BE2C (cell line): ENCODE data around the gene TESK2.

Source experiments
- DNase-seq: peaks from one replicate; pipeline ENCODE4 v3.0.0-alpha.2; 2020
- H3K27me3 ChIP-seq: fragments of 250-450 bp; sonication (Bioruptor Pico); 2 replicates; pipeline ENCODE4 v1.5.1; 2020; ENCODE audit warnings: mild to moderate bottlenecking
- H3K36me3 ChIP-seq: fragments of 250-450 bp; sonication (Bioruptor Pico); 2 replicates; pipeline ENCODE4 v1.5.1; 2020; ENCODE audit warnings: mild to moderate bottlenecking
- H3K4me1 ChIP-seq: fragments of 250-450 bp; sonication (Bioruptor Pico); 2 replicates; pipeline ENCODE4 v1.5.1; 2020
- H3K4me3 ChIP-seq: 2 replicates; pipeline ENCODE4 v1.5.1; 2011; ENCODE audit warnings: low read depth, low read length
- H3K9me3 ChIP-seq: fragments of 250-450 bp; sonication (Bioruptor Pico); 2 replicates; pipeline ENCODE4 v1.5.1; 2020
- CTCF ChIP-seq: IDR thresholded peaks from 2 replicates; pipeline ENCODE4 v1.5.1; 2012; ENCODE audit warnings: mild to moderate bottlenecking, low read depth, low read length

TESK2 gene

GRCh38 chr1:45454464-45454863 lies 36.5 kb downstream of the TESK2 start:
- no peak for TF ChIP-seq CTCF

GRCh38 chr1:45452503-45452902 lies 38.5 kb downstream of the TESK2 start:
- H3K4me1 ChIP-seq: no peaks in the 10 kb centered on the region
- no peak for DNase-seq
- no peaks in the 10 kb centered on the region for H3K27me3 ChIP-seq
- no peak overlapping the region for H3K4me3 ChIP-seq
- TF ChIP-seq CTCF: no peak
- no peaks in the 10 kb centered on the region for H3K36me3 ChIP-seq
- no peaks in the 10 kb centered on the region for H3K9me3 ChIP-seq

More at GRCh38 chr1:45454464-45454863, 36.5 kb downstream of the TESK2 start:
- H3K27me3 ChIP-seq: no peaks in the 10 kb centered on the region
- DNase-seq: no peak
- no peaks in the 10 kb centered on the region for H3K9me3 ChIP-seq
- no peak overlapping the region for H3K4me3 ChIP-seq
- no peaks in the 10 kb centered on the region for H3K36me3 ChIP-seq
- H3K4me1 ChIP-seq: no peaks in the 10 kb centered on the region

- no peak for DNase-seq
- no peak for TF ChIP-seq CTCF
- no peaks in the 10 kb centered on the region for H3K9me3 ChIP-seq
- no peaks in the 10 kb centered on the region for H3K4me1 ChIP-seq
- no peak overlapping the region for H3K4me3 ChIP-seq
- no peaks in the 10 kb centered on the region for H3K27me3 ChIP-seq
- H3K36me3 ChIP-seq: no peaks in the 10 kb centered on the region
Measured at GRCh38 chr1:45448357-45448756, 42.6 kb downstream of the TESK2 start.

GRCh38 chr1:45446950-45447672 lies 43.9 kb downstream of the TESK2 start:
- no peak for TF ChIP-seq CTCF
- Histone ChIP-seq H3K9me3 (no peaks in the 10 kb centered on the region), H3K36me3 (no peaks in the 10 kb centered on the region), H3K4me1 (no peaks in the 10 kb centered on the region), H3K27me3 (no peaks in the 10 kb centered on the region), H3K4me3 (no peak overlapping the region)
- no peak for DNase-seq

- Histone ChIP-seq H3K36me3 (no peaks in the 10 kb centered on the region), H3K27me3 (no peaks in the 10 kb centered on the region), H3K4me1 (no peaks in the 10 kb centered on the region), H3K9me3 (no peaks in the 10 kb centered on the region), H3K4me3 (no peak overlapping the region)
- no peak for DNase-seq
- no peak for TF ChIP-seq CTCF
Measured at GRCh38 chr1:45446530-45446929, 44.4 kb downstream of the TESK2 start.

- DNase-seq: no peak
Measured at GRCh38 chr1:45444609-45445131, 46.3 kb downstream of the TESK2 start.

More at GRCh38 chr1:45444609-45445131, 46.3 kb downstream of the TESK2 start:
- H3K9me3 ChIP-seq: no peaks in the 10 kb centered on the region
- no peak overlapping the region for H3K4me3 ChIP-seq
- no peaks in the 10 kb centered on the region for H3K4me1 ChIP-seq
- no peak for TF ChIP-seq CTCF
- no peaks in the 10 kb centered on the region for H3K36me3 ChIP-seq
- no peaks in the 10 kb centered on the region for H3K27me3 ChIP-seq
